Activated CD8-positive, alpha-beta T cell treated with anti-CD3 and anti-CD28 coated beads for 36 hours (primary cell): Measurements from ENCODE around the gene OAS1. TPM values are rescaled to one million over a fixed set of nuclear protein-coding genes. Genes with fewer than 3 reads are reported as not detected.

Experiments
- ATAC-seq: fragments of 200-7000 bp; cut with Tn5 transposase; one replicate; pipeline ENCODE4 v1.10.0; 2021; ENCODE audit warnings: mild to moderate bottlenecking, moderate library complexity
- CTCF ChIA-PET: fragments of 350-600 bp; sonication (Branson Sonifier 250); formaldehyde crosslinking; loops from one replicate; lab custom pipeline; 2021; ENCODE audit warnings: antibody characterized with exemption; lab: Charles Lee
- POLR2A ChIA-PET: fragments of 350-600 bp; sonication (Branson Sonifier 250); formaldehyde crosslinking; loops from one replicate; lab custom pipeline; 2021; ENCODE audit warnings: antibody characterized with exemption; lab: Charles Lee
- DNase-seq: peaks from one replicate; pipeline ENCODE4 v3.0.0-alpha.2; 2020
- H3K27ac Mint-ChIP-seq: one replicate; pipeline ENCODE4 v1.8.0; 2021; ENCODE audit warnings: mild to moderate bottlenecking, mixed read lengths
- H3K27me3 Mint-ChIP-seq: one replicate; pipeline ENCODE4 v1.8.0; 2021; ENCODE audit warnings: mixed read lengths
- H3K36me3 Mint-ChIP-seq: one replicate; pipeline ENCODE4 v1.8.0; 2021; ENCODE audit warnings: low read depth, mixed read lengths
- H3K4me1 Mint-ChIP-seq: one replicate; pipeline ENCODE4 v1.8.0; 2021; ENCODE audit warnings: low read depth, mixed read lengths
- H3K4me3 Mint-ChIP-seq: one replicate; pipeline ENCODE4 v1.8.0; 2021; ENCODE audit warnings: mild to moderate bottlenecking, moderate library complexity, mixed read lengths
- H3K9me3 Mint-ChIP-seq: one replicate; pipeline ENCODE4 v1.8.0; 2021; ENCODE audit warnings: mixed read lengths
- intact Hi-C: fragments of 100-400 bp; cut with micrococcal nuclease; formaldehyde crosslinking; loops from one replicate; pipeline ENCODE4 v1.10.0; 2022
- total RNA-seq, 2 experiments: library from RNA; stranded (reverse); gene quantifications; one replicate each; pipeline ENCODE4 v1.2.3, GENCODE V29; 2021
- TF ChIP-seq, protein P1 (sequence below): fragments of 200-600 bp; IDR thresholded peaks from one replicate; pipeline ENCODE4 v1.8.0; 2022; ENCODE audit warnings: antibody characterized with exemption, mild to moderate bottlenecking

The OAS1 gene
- total RNA-seq, 2 experiments from 2014 or later: 22.7 to 26.8 TPM

DNA sequence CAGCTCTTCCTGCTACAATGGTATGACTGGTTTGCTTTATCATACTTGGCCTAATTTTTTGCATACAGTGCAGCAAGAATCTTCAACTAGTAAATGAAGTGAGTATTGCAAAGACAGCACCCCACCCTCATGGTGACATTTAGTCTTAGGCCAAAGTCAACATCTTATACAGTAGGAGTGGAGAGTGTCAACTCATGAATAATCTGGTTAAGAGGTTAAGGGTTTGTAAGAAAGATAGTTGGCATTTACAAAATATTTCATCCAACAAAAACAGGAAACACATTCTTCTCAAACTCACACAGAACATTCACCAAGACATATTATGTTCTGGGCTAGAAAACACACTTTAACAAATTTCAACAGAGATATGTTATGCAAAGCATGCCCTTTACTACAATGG is 2.2 kb upstream of the OAS1 start:
- H3K27me3 Mint-ChIP-seq: no peaks in the 10 kb centered on the region
- peaks cover 1% of the 10 kb centered on the region for H3K36me3 Mint-ChIP-seq
- intact Hi-C loops: loop anchor here (5.0 kb wide), 1 partner anchor 128 kb away; no protein-coding TSS in a partner anchor
- no peak overlapping the region for H3K4me3 Mint-ChIP-seq
- TF ChIP-seq, protein P1, sequence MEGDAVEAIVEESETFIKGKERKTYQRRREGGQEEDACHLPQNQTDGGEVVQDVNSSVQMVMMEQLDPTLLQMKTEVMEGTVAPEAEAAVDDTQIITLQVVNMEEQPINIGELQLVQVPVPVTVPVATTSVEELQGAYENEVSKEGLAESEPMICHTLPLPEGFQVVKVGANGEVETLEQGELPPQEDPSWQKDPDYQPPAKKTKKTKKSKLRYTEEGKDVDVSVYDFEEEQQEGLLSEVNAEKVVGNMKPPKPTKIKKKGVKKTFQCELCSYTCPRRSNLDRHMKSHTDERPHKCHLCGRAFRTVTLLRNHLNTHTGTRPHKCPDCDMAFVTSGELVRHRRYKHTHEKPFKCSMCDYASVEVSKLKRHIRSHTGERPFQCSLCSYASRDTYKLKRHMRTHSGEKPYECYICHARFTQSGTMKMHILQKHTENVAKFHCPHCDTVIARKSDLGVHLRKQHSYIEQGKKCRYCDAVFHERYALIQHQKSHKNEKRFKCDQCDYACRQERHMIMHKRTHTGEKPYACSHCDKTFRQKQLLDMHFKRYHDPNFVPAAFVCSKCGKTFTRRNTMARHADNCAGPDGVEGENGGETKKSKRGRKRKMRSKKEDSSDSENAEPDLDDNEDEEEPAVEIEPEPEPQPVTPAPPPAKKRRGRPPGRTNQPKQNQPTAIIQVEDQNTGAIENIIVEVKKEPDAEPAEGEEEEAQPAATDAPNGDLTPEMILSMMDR: no peak
- ATAC-seq (no peak), DNase-seq (no peak)
- CTCF ChIA-PET: no interaction called here
- no peaks in the 10 kb centered on the region for H3K9me3 Mint-ChIP-seq
- H3K27ac Mint-ChIP-seq: peak overlapping the region; percentile 26
- H3K4me1 Mint-ChIP-seq: peaks cover 47% of the 10 kb centered on the region
- POLR2A ChIA-PET: no interaction called here

DNA sequence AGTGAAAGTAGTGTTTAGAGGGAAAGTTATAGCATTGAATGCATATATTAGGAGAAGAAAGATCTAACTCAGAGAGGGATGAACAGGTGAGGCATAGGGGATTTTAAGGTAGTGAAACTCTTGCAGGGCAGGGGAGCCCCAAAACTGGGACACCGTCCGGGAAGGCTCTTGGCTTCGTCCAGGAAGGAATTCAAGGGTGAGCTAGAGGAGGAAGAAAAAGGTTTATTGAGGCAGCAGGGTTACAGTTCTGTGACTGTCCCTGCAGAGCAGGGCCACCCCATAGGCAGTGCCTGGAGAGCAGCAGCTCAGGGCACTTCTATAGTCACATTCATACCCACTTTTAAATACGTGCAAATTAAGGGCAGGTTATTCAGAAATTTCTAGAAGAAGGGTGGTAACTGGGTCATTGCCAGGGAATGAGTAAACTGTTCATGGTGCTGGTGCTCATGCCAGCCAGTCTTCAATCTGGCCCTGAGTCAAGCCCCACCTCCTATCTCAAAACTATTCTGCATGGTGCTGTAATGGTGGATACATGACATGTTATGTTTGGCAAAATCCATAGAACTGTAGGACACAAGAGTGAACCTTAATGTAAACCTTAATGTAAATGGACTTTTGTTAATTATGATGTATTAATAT is 1.2 kb upstream of the OAS1 start:
- ChIA-PET CTCF (interaction anchor here (1.9 to 4.5 kb wide), 3 partner anchors 6 to 73 kb away, joined by 6 to 24 read pairs (median 20); partner anchors contain the start of genes OAS2 and OAS3), POLR2A (interaction anchor here (0.6 to 2.0 kb wide), 3 partner anchors 33 to 83 kb away, joined by 3 to 8 read pairs (median 3); no protein-coding TSS in a partner anchor)
- no peak overlapping the region for H3K4me3 Mint-ChIP-seq
- no peaks in the 10 kb centered on the region for H3K27me3 Mint-ChIP-seq
- intact Hi-C loops: no loop called here
- TF ChIP-seq, protein P1: no peak
- no peak for ATAC-seq
- H3K27ac Mint-ChIP-seq: peak overlapping the region; percentile 37
- no peak for DNase-seq
- peaks cover 50% of the 10 kb centered on the region for H3K4me1 Mint-ChIP-seq
- H3K9me3 Mint-ChIP-seq: no peaks in the 10 kb centered on the region
- H3K36me3 Mint-ChIP-seq: peaks cover 1% of the 10 kb centered on the region

DNA sequence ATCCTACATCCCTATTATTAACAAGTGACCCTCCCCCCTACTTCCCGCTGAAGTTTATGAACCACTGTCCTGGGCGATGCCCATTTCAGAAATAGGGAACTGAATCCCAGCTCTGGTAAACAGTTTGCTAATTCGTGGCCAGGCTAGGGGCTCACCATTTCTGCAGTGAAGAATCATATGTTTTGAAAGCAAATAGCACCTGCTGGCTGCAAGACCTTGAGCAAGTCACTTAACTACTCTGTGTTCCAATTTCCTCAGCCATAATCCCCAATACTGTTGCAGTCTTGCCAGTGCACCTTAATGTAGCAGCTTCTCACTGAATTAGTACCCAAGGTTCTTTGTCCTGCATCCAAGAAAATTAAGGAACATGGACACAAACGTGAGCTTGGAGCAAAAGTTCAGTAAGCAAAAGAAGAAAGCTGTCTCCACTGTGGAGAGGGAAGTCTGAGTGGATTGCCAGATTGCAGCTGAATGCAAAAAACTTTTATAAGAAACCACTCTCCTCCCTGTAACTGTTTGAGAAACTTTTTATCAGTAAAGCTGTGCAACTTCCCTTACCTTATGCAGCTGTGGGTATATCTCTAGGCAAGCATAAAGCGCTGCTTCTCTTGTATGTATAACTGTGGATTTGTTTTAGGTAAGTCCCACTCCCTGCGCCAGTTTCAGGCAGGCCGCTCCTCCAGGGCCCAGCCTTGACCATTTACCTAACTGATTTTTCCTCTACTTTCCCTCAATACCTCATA is 824 bp downstream of the OAS1 start:
- peaks cover 10% of the 10 kb centered on the region for H3K36me3 Mint-ChIP-seq
- TF ChIP-seq, protein P1: no peak
- H3K27ac Mint-ChIP-seq: peak overlapping the region; percentile 94
- no peaks in the 10 kb centered on the region for H3K9me3 Mint-ChIP-seq
- H3K4me3 Mint-ChIP-seq: peak overlapping the region; percentile 94
- no peak for DNase-seq
- ATAC-seq: no peak
- H3K4me1 Mint-ChIP-seq: peaks cover 46% of the 10 kb centered on the region
- ChIA-PET CTCF (interaction anchor here (0.6 to 4.5 kb wide), 11 partner anchors 8 to 191 kb away, joined by 3 to 24 read pairs (median 4); partner anchors contain the start of genes OAS2 and OAS3), POLR2A (interaction anchor here (0.8 to 3.8 kb wide), 7 partner anchors 12 to 419 kb away, joined by 3 to 28 read pairs (median 3); partner anchors contain the start of genes OAS2 and OAS3)
- H3K27me3 Mint-ChIP-seq: no peaks in the 10 kb centered on the region
- intact Hi-C loops: no loop called here

DNA sequence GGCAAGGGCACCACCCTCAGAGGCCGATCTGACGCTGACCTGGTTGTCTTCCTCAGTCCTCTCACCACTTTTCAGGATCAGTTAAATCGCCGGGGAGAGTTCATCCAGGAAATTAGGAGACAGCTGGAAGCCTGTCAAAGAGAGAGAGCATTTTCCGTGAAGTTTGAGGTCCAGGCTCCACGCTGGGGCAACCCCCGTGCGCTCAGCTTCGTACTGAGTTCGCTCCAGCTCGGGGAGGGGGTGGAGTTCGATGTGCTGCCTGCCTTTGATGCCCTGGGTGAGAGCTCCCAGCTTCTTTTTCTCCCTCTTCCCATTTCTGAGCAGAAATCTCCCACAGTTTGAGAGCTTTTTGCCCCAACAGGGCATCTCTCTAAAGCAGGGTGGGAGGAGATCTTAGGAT is 1.8 kb downstream of the OAS1 start:
- Mint-ChIP-seq H3K4me1 (peaks cover 45% of the 10 kb centered on the region), H3K27ac (peak overlapping the region; percentile 23), H3K4me3 (peak overlapping the region; percentile 94), H3K36me3 (peaks cover 18% of the 10 kb centered on the region), H3K27me3 (no peaks in the 10 kb centered on the region), H3K9me3 (peaks cover 8% of the 10 kb centered on the region)
- ChIA-PET CTCF (interaction anchor here (0.9 to 4.5 kb wide), 4 partner anchors 9 to 190 kb away, joined by 3 to 20 read pairs (median 3); no protein-coding TSS in a partner anchor), POLR2A (interaction anchor here (1.6 to 3.8 kb wide), 2 partner anchors 70 to 418 kb away, joined by 3 to 28 read pairs; partner anchors contain the start of gene OAS2)
- TF ChIP-seq, protein P1: no peak
- ATAC-seq (no peak), DNase-seq (no peak)
- intact Hi-C loops: no loop called here
